Measurements from ENCODE around the gene THADA.

The THADA gene

DNA sequence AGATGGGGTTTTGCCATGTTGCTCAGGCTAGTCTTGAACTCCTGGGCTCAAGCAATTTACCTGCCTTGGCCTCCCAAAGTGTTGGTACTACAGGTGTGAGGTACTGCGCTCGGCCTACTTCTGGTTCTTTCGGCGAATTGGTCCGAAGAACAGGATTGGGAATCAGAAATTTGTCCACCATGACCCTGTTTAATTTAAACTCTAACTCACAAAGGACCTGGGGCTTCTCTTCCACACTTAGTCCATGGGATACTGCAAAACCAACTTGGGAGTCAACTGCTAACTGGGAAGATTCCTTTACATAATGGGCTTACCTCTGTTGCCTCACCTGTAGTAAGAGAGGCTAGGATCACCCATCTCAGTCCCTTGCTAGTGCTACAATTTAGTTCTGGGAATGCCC lies 289.6 kb downstream of the THADA start:
- Histone ChIP-seq H3K27me3 (ENCODE audit: insufficient read depth, low read depth, severe bottlenecking) (no peaks in the 10 kb centered on the region), H3K36me3 (no peaks in the 10 kb centered on the region), H3K27ac (no peak overlapping the region), H3K4me3 (ENCODE audit: low read depth, low read length) (no peak overlapping the region), H3K9me3 (ENCODE audit: severe bottlenecking) (no peaks in the 10 kb centered on the region)
- no peak for DNase-seq
- no peak for TF ChIP-seq CTCF (IDR thresholded peaks at IDR 0.05; ENCODE audit: low read depth, low read length)

DNA sequence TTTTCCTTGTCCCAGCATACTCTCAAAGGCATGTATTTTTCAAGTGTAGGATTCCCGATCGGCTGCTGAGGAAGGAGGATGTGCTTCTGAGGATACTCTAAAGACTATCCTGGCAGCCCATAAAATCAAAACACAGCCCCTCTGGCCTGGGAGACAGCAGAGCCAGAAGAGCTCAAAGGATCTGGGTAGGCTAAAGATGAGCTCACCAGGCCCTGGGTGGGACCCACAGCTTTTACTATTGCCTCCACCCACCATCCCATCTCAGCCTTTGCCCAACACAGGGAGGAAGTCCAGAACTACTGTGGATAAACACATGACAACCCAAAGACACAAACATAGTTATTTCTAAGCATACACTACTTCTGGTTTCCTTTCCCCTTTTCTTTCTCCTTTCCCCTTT lies 290.3 kb downstream of the THADA start:
- TF ChIP-seq CTCF (IDR thresholded peaks at IDR 0.05; ENCODE audit: low read depth, low read length), result no peak
- DNase-seq, result no peak
- H3K9me3 ChIP-seq (ENCODE audit: severe bottlenecking), result no peaks in the 10 kb centered on the region
- no peaks in the 10 kb centered on the region for H3K36me3 ChIP-seq
- H3K27ac ChIP-seq, result no peak overlapping the region
- H3K4me3 ChIP-seq (ENCODE audit: low read depth, low read length), result no peak overlapping the region
- H3K27me3 ChIP-seq (ENCODE audit: insufficient read depth, low read depth, severe bottlenecking), result no peaks in the 10 kb centered on the region

GRCh38 chr2:43305012-43305411 lies 290.8 kb downstream of the THADA start:
- no peak for TF ChIP-seq CTCF (IDR thresholded peaks at IDR 0.05; ENCODE audit: low read depth, low read length)
- H3K9me3 ChIP-seq (ENCODE audit: severe bottlenecking), result no peaks in the 10 kb centered on the region
- no peaks in the 10 kb centered on the region for H3K36me3 ChIP-seq
- no peaks in the 10 kb centered on the region for H3K27me3 ChIP-seq (ENCODE audit: insufficient read depth, low read depth, severe bottlenecking)
- no peak for DNase-seq
- H3K27ac ChIP-seq, result no peak overlapping the region
- no peak overlapping the region for H3K4me3 ChIP-seq (ENCODE audit: low read depth, low read length)

DNA sequence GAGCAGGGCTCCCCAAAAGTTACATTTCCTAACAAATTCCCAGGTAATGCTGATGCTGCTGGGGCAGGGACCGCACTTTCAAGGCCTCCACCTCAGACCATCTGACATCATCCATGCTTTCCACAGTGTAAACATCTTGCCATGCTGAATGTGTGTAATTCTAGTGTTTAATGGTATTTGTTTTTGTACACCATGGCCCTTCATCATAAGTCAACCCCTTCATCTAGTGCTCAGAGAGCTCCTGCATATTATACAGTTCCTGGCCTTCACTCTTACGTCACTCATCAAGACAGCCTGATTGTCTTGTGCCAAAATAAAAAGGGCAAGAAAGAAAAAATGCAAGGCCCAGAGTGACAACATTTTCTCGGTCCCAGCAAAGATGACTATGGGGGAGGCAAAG lies 291.9 kb downstream of the THADA start:
- Histone ChIP-seq H3K27ac (no peak overlapping the region), H3K9me3 (ENCODE audit: severe bottlenecking) (no peaks in the 10 kb centered on the region), H3K4me3 (ENCODE audit: low read depth, low read length) (no peak overlapping the region), H3K36me3 (no peaks in the 10 kb centered on the region), H3K27me3 (ENCODE audit: insufficient read depth, low read depth, severe bottlenecking) (no peaks in the 10 kb centered on the region)
- no peak for TF ChIP-seq CTCF (IDR thresholded peaks at IDR 0.05; ENCODE audit: low read depth, low read length)
- no peak for DNase-seq

DNA sequence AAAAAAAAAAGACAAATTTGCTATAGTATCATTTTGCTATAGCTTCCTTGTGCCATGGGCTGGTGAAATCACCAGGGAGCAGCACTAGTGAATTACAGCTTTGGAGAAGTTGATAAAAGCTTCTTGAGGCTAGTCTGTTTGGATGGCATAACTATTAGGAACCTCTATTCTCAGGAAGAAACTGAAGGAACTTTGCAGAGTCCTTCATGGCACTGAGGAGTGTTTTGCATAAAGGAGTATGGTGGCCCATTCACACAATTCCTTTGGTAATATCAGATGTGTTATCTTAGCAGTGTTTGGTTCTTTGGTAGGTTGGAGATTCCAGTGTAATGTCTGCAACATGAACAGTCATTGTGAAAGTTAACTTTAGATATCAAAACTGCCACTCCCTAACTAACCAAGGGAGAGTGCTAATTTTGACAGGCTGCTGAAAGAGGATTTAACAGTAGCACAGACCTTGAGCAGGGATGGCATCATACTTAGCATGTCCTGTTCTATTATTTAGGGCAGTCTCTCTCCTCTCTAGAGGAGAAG lies 292.8 kb downstream of the THADA start:
- Histone ChIP-seq H3K27ac (no peak overlapping the region), H3K36me3 (no peaks in the 10 kb centered on the region), H3K9me3 (ENCODE audit: severe bottlenecking) (no peaks in the 10 kb centered on the region), H3K4me3 (ENCODE audit: low read depth, low read length) (no peak overlapping the region), H3K27me3 (ENCODE audit: insufficient read depth, low read depth, severe bottlenecking) (no peaks in the 10 kb centered on the region)
- DNase-seq, result no peak
- TF ChIP-seq CTCF (IDR thresholded peaks at IDR 0.05; ENCODE audit: low read depth, low read length), result no peak

Data from WERI-Rb-1 (cell line).